Measurements from ENCODE around the gene ARL15. TPM values are rescaled to one million over a fixed set of nuclear protein-coding genes. Genes with fewer than 3 reads are reported as not detected.

ARL15 gene
- total and polyA plus RNA-seq, 8 donors, result 20.2 to 27.7 (median 25.1) TPM

DNA sequence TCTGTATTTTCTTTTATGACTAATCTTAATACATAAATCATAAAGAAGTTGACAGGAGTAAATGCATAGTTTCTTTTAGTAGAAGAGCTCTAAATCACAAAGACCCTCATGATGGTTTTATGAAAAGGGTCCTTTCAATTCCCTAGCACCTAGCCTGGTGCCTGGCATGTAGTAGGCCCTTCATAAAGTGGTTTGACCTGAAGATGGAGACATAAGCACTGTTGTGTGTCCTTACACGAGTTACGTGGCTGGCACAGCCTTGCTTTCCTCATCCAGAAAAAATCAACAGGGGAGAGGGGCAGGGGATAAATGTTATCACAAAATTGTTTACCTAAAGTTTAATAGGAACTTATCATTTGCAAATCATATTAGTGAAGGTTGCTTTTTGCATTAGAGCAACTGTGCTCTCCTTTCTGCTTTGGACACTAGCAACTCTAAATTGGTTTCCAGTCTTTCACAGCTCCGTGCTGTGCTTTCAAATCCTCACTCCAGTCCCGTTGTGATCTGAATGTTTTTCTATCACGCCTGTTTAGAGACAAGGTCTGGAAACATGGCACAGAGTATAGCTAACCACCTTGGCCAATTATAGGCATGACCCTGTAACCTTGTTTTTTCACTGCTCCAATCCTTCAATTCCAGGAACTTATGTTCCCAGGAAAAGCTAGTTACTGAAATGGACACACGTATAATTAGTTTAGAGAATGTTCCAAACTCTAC lies 55.7 kb downstream of the ARL15 start:
- Histone ChIP-seq H3K27me3 (no peaks in the 10 kb centered on the region), H3K27ac (no peak overlapping the region), H3K4me1 (peaks cover 0 to 6% of the 10 kb centered on the region in 2 donors), H3K4me3 (no peak overlapping the region), H3K9me3 (no peaks in the 10 kb centered on the region), H3K36me3 (no peaks in the 10 kb centered on the region)
- DNase-seq (no peak), ATAC-seq (peak; percentile 59)
- TF ChIP-seq, protein P1, sequence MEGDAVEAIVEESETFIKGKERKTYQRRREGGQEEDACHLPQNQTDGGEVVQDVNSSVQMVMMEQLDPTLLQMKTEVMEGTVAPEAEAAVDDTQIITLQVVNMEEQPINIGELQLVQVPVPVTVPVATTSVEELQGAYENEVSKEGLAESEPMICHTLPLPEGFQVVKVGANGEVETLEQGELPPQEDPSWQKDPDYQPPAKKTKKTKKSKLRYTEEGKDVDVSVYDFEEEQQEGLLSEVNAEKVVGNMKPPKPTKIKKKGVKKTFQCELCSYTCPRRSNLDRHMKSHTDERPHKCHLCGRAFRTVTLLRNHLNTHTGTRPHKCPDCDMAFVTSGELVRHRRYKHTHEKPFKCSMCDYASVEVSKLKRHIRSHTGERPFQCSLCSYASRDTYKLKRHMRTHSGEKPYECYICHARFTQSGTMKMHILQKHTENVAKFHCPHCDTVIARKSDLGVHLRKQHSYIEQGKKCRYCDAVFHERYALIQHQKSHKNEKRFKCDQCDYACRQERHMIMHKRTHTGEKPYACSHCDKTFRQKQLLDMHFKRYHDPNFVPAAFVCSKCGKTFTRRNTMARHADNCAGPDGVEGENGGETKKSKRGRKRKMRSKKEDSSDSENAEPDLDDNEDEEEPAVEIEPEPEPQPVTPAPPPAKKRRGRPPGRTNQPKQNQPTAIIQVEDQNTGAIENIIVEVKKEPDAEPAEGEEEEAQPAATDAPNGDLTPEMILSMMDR (IDR thresholded peaks at IDR 0.05), result no peak
- intact Hi-C loops (cut with DNase I), result no loop called here

- Histone ChIP-seq H3K36me3 (no peaks in the 10 kb centered on the region), H3K27me3 (no peaks in the 10 kb centered on the region), H3K4me3 (no peak overlapping the region), H3K4me1 (peaks cover 0 to 18% of the 10 kb centered on the region in 2 donors), H3K9me3 (no peaks in the 10 kb centered on the region), H3K27ac (no peak overlapping the region)
- intact Hi-C loops (cut with DNase I), result no loop called here
- TF ChIP-seq, protein P1 (IDR thresholded peaks at IDR 0.05), result no peak
- peak; percentile 68 for ATAC-seq
- no peak for DNase-seq
These were observed 58.4 kb downstream of the ARL15 start for GRCh38 chr5:54251981-54252380.

DNA sequence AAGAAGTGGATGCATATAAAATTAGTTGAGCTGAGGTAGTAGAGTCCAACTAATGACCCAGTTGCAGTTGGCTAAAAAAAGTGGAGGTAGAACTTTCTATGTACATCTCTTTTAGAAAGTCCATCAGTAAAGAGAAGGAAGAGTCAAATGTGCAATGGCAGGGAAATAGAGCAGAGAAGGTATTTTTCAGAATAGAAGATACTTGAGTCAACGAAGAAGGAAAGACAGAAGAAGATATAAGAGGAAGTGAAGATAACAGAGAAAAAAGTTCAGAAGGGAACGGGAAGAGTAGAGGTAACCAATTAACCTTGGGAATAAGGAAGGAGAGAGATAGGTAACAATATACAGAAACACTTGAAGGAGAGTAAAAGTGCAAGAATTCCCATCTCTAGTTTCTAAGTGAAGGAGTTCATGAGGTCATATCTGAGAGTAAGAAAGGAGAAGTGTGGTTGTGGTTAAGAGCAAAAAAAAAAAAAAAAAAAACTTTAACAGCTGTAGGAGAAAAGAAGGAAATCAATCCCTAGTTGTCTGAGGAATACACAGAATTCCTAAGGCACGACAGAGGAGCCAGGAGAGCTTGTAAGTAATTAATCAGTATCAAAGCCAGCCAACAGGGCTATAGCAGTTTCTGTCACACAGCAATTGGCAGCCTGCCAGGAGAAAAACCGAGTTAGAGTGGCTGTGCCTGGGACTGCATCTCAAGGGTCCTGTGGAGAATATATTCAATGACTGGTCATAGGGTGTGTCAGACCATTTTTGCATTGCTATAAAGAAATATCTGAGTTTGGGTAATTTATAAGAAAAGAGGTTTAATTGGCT lies 61.0 kb downstream of the ARL15 start:
- H3K4me3 ChIP-seq, result no peak overlapping the region
- TF ChIP-seq, protein P1 (IDR thresholded peaks at IDR 0.05), result no peak
- H3K9me3 ChIP-seq, result no peaks in the 10 kb centered on the region
- ATAC-seq (peak; percentile 40), DNase-seq (peak in 1 of 4 donors; percentile 52)
- intact Hi-C loops (cut with DNase I), result loop anchor here in 1 of 2 donors (10.0 kb wide), 1 partner anchor 165 kb away; no protein-coding TSS in a partner anchor
- H3K4me1 ChIP-seq, result peaks cover 0 to 18% of the 10 kb centered on the region in 2 donors
- no peaks in the 10 kb centered on the region for H3K27me3 ChIP-seq
- H3K36me3 ChIP-seq, result no peaks in the 10 kb centered on the region
- H3K27ac ChIP-seq, result no peak overlapping the region

GRCh38 chr5:54247226-54247625 lies 63.1 kb downstream of the ARL15 start:
- H3K27me3 ChIP-seq, result no peaks in the 10 kb centered on the region
- TF ChIP-seq, protein P1 (IDR thresholded peaks at IDR 0.05), result no peak
- no peaks in the 10 kb centered on the region for H3K9me3 ChIP-seq
- peaks cover 0 to 18% of the 10 kb centered on the region in 2 donors for H3K4me1 ChIP-seq
- no peaks in the 10 kb centered on the region for H3K36me3 ChIP-seq
- ATAC-seq (no peak), DNase-seq (no peak)
- no peak overlapping the region for H3K4me3 ChIP-seq
- H3K27ac ChIP-seq, result no peak overlapping the region
- intact Hi-C loops (cut with DNase I), result loop anchor here in 1 of 2 donors (10.0 kb wide), 1 partner anchor 168 kb away; no protein-coding TSS in a partner anchor
